H1 (cell line): ENCODE measurements around the gene ING5. TPM values are rescaled to one million over a fixed set of nuclear protein-coding genes. Genes with fewer than 3 reads are reported as not detected.

Source experiments
- CTCF ChIA-PET: fragments of 300-600 bp; sonication (Branson Sonifier 250); formaldehyde crosslinking; loops from one replicate; lab custom pipeline; 2021; ENCODE audit not compliant: partially characterized antibody; lab: Charles Lee
- POLR2A ChIA-PET: fragments of 300-600 bp; sonication (Branson Sonifier 250); formaldehyde crosslinking; loops from one replicate; lab custom pipeline; 2021; ENCODE audit warnings: inconsistent platforms; ENCODE audit not compliant: partially characterized antibody; lab: Charles Lee
- DNase-seq, 2 experiments: peaks; one replicate each; pipeline versions ENCODE4 v3.0.0 to v3.0.0-alpha.2; 2010 to 2022; ENCODE audit warnings: low spot score in 2 of 2, low read depth in 1 of 2, mixed read lengths in 1 of 2
- FAIRE-seq: peaks from 2 replicates; lab custom pipeline; 2011; peaks lifted over from hg19 to GRCh38; lab: Jason Lieb, UNC
- H2AFZ ChIP-seq: 2 replicates; pipeline ENCODE4 v1.8.1; 2012; ENCODE audit warnings: low read length, inconsistent platforms
- H2AK5ac ChIP-seq: 2 replicates; pipeline ENCODE4 v1.6.1; 2013; ENCODE audit warnings: low read depth, low read length
- H2BK120ac ChIP-seq: replicated peaks from 2 replicates; pipeline ENCODE3; 2013; ENCODE audit warnings: low read depth, low read length, inconsistent platforms
- H2BK12ac ChIP-seq: 2 replicates; pipeline ENCODE4 v1.6.1; 2013; ENCODE audit warnings: low read depth, low read length
- H2BK15ac ChIP-seq: 2 replicates; pipeline ENCODE4 v1.6.1; 2013; ENCODE audit warnings: low read length
- H2BK20ac ChIP-seq: 2 replicates; pipeline ENCODE4 v1.6.1; 2013; ENCODE audit warnings: low read length
- H2BK5ac ChIP-seq: 2 replicates; pipeline ENCODE4 v1.6.1; 2013; ENCODE audit warnings: low read depth, low read length
- H3K14ac ChIP-seq: 2 replicates; pipeline ENCODE4 v1.6.1; 2013; ENCODE audit warnings: inconsistent platforms; ENCODE audit not compliant: insufficient read length
- H3K18ac ChIP-seq: 2 replicates; pipeline ENCODE4 v1.6.1; 2013; ENCODE audit warnings: low read length; ENCODE audit errors: extremely low read depth
- H3K23ac ChIP-seq: 2 replicates; pipeline ENCODE4 v1.6.1; 2013; ENCODE audit warnings: inconsistent platforms; ENCODE audit not compliant: insufficient read length
- H3K23me2 ChIP-seq: 2 replicates; pipeline ENCODE4 v1.6.1; 2013; ENCODE audit warnings: low read depth, low read length
- H3K27ac ChIP-seq: 2 replicates; pipeline ENCODE4 v1.6.1; 2011; ENCODE audit warnings: low read depth, low read length, inconsistent platforms
- H3K27me3 ChIP-seq, 4 experiments: replicated peaks in 1 of 4; 1 replicate in 1 of 4; 2 replicates in 3 of 4; pipeline versions ENCODE4 v1.6.1 to v1.8.1; 2011 to 2013; ENCODE audit warnings: low read length in 3 of 4, mild to moderate bottlenecking in 3 of 4, inconsistent platforms in 2 of 4, mixed read lengths in 2 of 4, moderate library complexity in 1 of 4; ENCODE audit not compliant: control insufficient read depth in 3 of 4, insufficient read depth in 3 of 4; ENCODE audit errors: extremely low read depth in 1 of 4
- H3K36me3 ChIP-seq, 4 experiments: 2 replicates each; pipeline versions ENCODE4 v1.6.1 to v1.8.1; 2011 to 2013; ENCODE audit warnings: mild to moderate bottlenecking in 4 of 4, low read length in 3 of 4, moderate library complexity in 2 of 4, control low read depth in 1 of 4, inconsistent platforms in 1 of 4; ENCODE audit not compliant: insufficient read depth in 4 of 4, control insufficient read depth in 2 of 4
- H3K4ac ChIP-seq: replicated peaks from 2 replicates; pipeline ENCODE3; 2013; ENCODE audit warnings: low read length, low read depth, mixed read lengths, inconsistent platforms; ENCODE audit not compliant: insufficient read length
- H3K4me1 ChIP-seq, 4 experiments: replicated peaks in 1 of 4; 1 replicate in 1 of 4; 2 replicates in 3 of 4; pipeline versions ENCODE4 v1.6.1 to v1.8.1; 2011 to 2013; ENCODE audit warnings: low read length in 3 of 4, inconsistent platforms in 2 of 4, mixed read lengths in 1 of 4; ENCODE audit not compliant: insufficient read depth in 4 of 4, control insufficient read depth in 3 of 4
- H3K4me2 ChIP-seq, 2 experiments: 2 replicates each; pipeline versions ENCODE4 v1.6.1 to v1.8.1; 2011 to 2013; ENCODE audit warnings: low read depth in 2 of 2, low read length in 2 of 2, control low read depth in 1 of 2, inconsistent platforms in 1 of 2, mild to moderate bottlenecking in 1 of 2; ENCODE audit not compliant: insufficient read depth in 1 of 2
- H3K4me3 ChIP-seq, 4 experiments: fragments of 200-600, 300-600 bp in 1 of 4; sonication (generic), shearing (Covaris generic), sonication (Bioruptor Twin) in 1 of 4; 2 replicates each; pipeline versions ENCODE4 v1.5.1 to v1.8.1; 2011 to 2016; ENCODE audit warnings: low read length in 4 of 4, low read depth in 3 of 4, control low read depth in 2 of 4, inconsistent platforms in 2 of 4, mild to moderate bottlenecking in 2 of 4, mixed read lengths in 1 of 4, moderate library complexity in 1 of 4; ENCODE audit not compliant: insufficient read depth in 2 of 4; ENCODE audit errors: extremely low read depth in 1 of 4
- H3K56ac ChIP-seq: replicated peaks from 2 replicates; pipeline ENCODE3; 2013; ENCODE audit warnings: low read depth, mild to moderate bottlenecking, mixed read lengths, low read length, inconsistent platforms; ENCODE audit not compliant: insufficient read length
- H3K79me1 ChIP-seq: 2 replicates; pipeline ENCODE4 v1.6.1; 2013; ENCODE audit warnings: low read depth, low read length, control low read depth
- H3K79me2 ChIP-seq, 2 experiments: 2 replicates each; pipeline versions ENCODE4 v1.6.1 to v1.8.1; 2012 to 2013; ENCODE audit warnings: low read length in 2 of 2, mild to moderate bottlenecking in 2 of 2, inconsistent platforms in 1 of 2; ENCODE audit not compliant: insufficient read depth in 2 of 2, control insufficient read depth in 1 of 2
- H3K9ac ChIP-seq, 4 experiments: replicated peaks in 1 of 4; 1 replicate in 1 of 4; 2 replicates in 3 of 4; pipeline versions ENCODE4 v1.6.1 to v1.8.1; 2011 to 2013; ENCODE audit warnings: low read depth in 3 of 4, low read length in 3 of 4, control low read depth in 2 of 4, mild to moderate bottlenecking in 2 of 4, moderate library complexity in 2 of 4, inconsistent platforms in 1 of 4; ENCODE audit errors: extremely low read depth in 1 of 4
- H3K9me3 ChIP-seq, 2 experiments: 2 replicates each; pipeline versions ENCODE4 v1.6.1 to v1.8.1; 2012 to 2013; ENCODE audit warnings: mild to moderate bottlenecking in 2 of 2, moderate library complexity in 2 of 2, control low read depth in 1 of 2, inconsistent platforms in 1 of 2, low read depth in 1 of 2, low read length in 1 of 2, mixed read lengths in 1 of 2; ENCODE audit not compliant: insufficient read depth in 2 of 2
- H4K20me1 ChIP-seq, 2 experiments: replicated peaks in 1 of 2; 2 replicates each; pipeline versions ENCODE3 to v1.8.1; 2011 to 2013; ENCODE audit warnings: inconsistent platforms in 2 of 2, low read length in 2 of 2, mild to moderate bottlenecking in 1 of 2; ENCODE audit not compliant: insufficient read depth in 2 of 2, control insufficient read depth in 1 of 2
- H4K5ac ChIP-seq: 2 replicates; pipeline ENCODE4 v1.6.1; 2013; ENCODE audit warnings: low read length, low read depth, mixed read lengths, inconsistent platforms; ENCODE audit not compliant: insufficient read length
- H4K8ac ChIP-seq: 2 replicates; pipeline ENCODE4 v1.8.0; 2013; ENCODE audit warnings: mild to moderate bottlenecking, moderate library complexity, low read length, inconsistent platforms; ENCODE audit not compliant: insufficient read depth; ENCODE audit errors: extremely low read depth
- H4K91ac ChIP-seq: replicated peaks from 2 replicates; pipeline ENCODE3; 2013; ENCODE audit warnings: low read length, mixed read lengths, inconsistent platforms; ENCODE audit not compliant: insufficient read length
- ASH2L ChIP-seq: fragments of 200-600, 300-600 bp; sonication (generic); IDR thresholded peaks from one replicate; pipeline ENCODE4 v1.7.1; 2017; ENCODE audit warnings: low read length
- BCL11A ChIP-seq, 2 experiments: IDR thresholded peaks; one replicate each; pipeline ENCODE4 v1.6.1; 2011; ENCODE audit warnings: low read depth in 2 of 2, low read length in 2 of 2, mild to moderate bottlenecking in 2 of 2
- CTBP2 ChIP-seq: IDR thresholded peaks from 2 replicates; pipeline ENCODE4 v1.7.0; 2011; ENCODE audit warnings: borderline replicate concordance, mild to moderate bottlenecking, moderate library complexity, mixed read lengths, low read length; ENCODE audit not compliant: insufficient read depth, insufficient read length
- POLR2AphosphoS5 ChIP-seq: IDR thresholded peaks from 2 replicates; pipeline ENCODE4 v1.6.1; 2011; ENCODE audit warnings: low read depth, low read length
- RNF2 ChIP-seq: fragments of 200-900, 300-1000 bp; sonication (generic); IDR thresholded peaks from 2 replicates; pipeline ENCODE4 v1.7.1; 2016; ENCODE audit warnings: borderline replicate concordance, low read depth, mild to moderate bottlenecking, antibody characterized with exemption, low read length; ENCODE audit not compliant: poor library complexity, severe bottlenecking; ENCODE audit errors: missing control alignments
- TAF7 ChIP-seq: optimal IDR thresholded peaks from 2 replicates; pipeline ENCODE3; 2011; ENCODE audit warnings: low read depth, mild to moderate bottlenecking, inconsistent platforms, low read length, moderate library complexity, borderline replicate concordance
- WGBS, 2 experiments: shearing (Covaris generic) in 1 of 2; methylation state at CpG; one replicate each; pipeline versions ENCODE4 v1.1.6 to v1.1.7; 2013 to 2015; ENCODE audit warnings: low lambda C conversion rate in 2 of 2, mixed read lengths in 2 of 2, inconsistent platforms in 1 of 2, low coverage in 1 of 2, missing lambda C conversion rate in 1 of 2; ENCODE audit not compliant: insufficient replicate concordance in 2 of 2, insufficient coverage in 1 of 2, insufficient read length in 1 of 2; ENCODE audit errors: extremely low coverage in 1 of 2, missing lambda C conversion rate in 1 of 2; 5-methylcytosine and 5-hydroxymethylcytosine counted together
- polyA plus RNA-seq, 7 experiments: library from polyadenylated mRNA; depleted of rRNA in 3 of 7; stranded (reverse) in 5 of 7; unstranded in 2 of 7; fragments of >200 nt in 5 of 7; fragments of 200-250 nt in 2 of 7; gene quantifications; 1 replicate in 5 of 7; 2 replicates in 1 of 7; 4 replicates in 1 of 7; pipeline versions ENCODE4 v1.2.1 to v1.2.3, GENCODE V29; 2011 to 2013; ENCODE audit warnings: missing spikeins in 2 of 7, mixed read lengths in 2 of 7
- total RNA-seq: library from RNA; stranded (reverse); fragmentation: NEBNext Ultra II Directional; extraction: Animal tissue kit (Norgen Biotek cat#: 25700); gene quantifications from 2 replicates; pipeline ENCODE4 v1.2.1, GENCODE V29; 2021

Gene ING5
- total and polyA plus RNA-seq, 2 of the 8 experiments (the other 6 are each of a cell fraction or from before 2014, with no cell fraction given): 41.5 to 47.4 TPM

- H3K9me3 ChIP-seq: no peaks in the 10 kb centered on the region
- H3K27me3 ChIP-seq: no peaks in the 10 kb centered on the region
- H2BK5ac ChIP-seq: no peak overlapping the region
- ChIA-PET POLR2A (interaction anchor here (1.0 kb wide), 1 partner anchor 8 kb away, joined by 3 read pairs; no protein-coding TSS in a partner anchor), CTCF (interaction anchor here (2.0 kb wide), 1 partner anchor 20 kb away, joined by 5 read pairs; no protein-coding TSS in a partner anchor)
- H3K4me3 ChIP-seq: no peak overlapping the region
- no peaks in the 10 kb centered on the region for H3K4me1 ChIP-seq
- H2BK12ac ChIP-seq: no peak overlapping the region
- H2AK5ac ChIP-seq: no peak overlapping the region
- H3K14ac ChIP-seq: no peak overlapping the region
- H3K79me2 ChIP-seq: peaks cover 0 to 7% of the 10 kb centered on the region in 2 experiments; a peak in 2 of 4 replicates
- H4K8ac ChIP-seq: no peak overlapping the region
- H2AFZ ChIP-seq: no peak overlapping the region
- no peak overlapping the region for H3K56ac ChIP-seq
- 89% methylated on average over 12 of the region's 13 CpGs; no CpG with 5 or more reads in 1 of the 2 experiments for WGBS, 2 experiments
- H3K4ac ChIP-seq: no peak overlapping the region
- H3K9ac ChIP-seq: no peak overlapping the region
- H2BK15ac ChIP-seq: no peak overlapping the region
- peaks cover 8 to 57% (median 34%) of the 10 kb centered on the region in 4 experiments for H3K36me3 ChIP-seq
- no peak overlapping the region for H2BK20ac ChIP-seq
- no peak for DNase-seq
- H3K4me2 ChIP-seq: no peak overlapping the region
- no peaks in the 10 kb centered on the region for H3K23me2 ChIP-seq
- H4K20me1 ChIP-seq: peaks cover 20 to 27% of the 10 kb centered on the region in 2 experiments
- H3K79me1 ChIP-seq: no peaks in the 10 kb centered on the region; the same call in 1 of the 2 replicates
- no peak overlapping the region for H4K5ac ChIP-seq
- FAIRE-seq: no peak
- H3K23ac ChIP-seq: no peak overlapping the region
- no peak overlapping the region for H2BK120ac ChIP-seq
- no peak overlapping the region for H3K27ac ChIP-seq
- H3K18ac ChIP-seq: no peak overlapping the region
- no peak overlapping the region for H4K91ac ChIP-seq
- no peak for TF ChIP-seq RNF2
- no peak for TF ChIP-seq TAF7
- no peak for TF ChIP-seq BCL11A (IDR thresholded peaks at IDR 0.05; ENCODE audit: low read depth in 2 of 2, low read length in 2 of 2)
- no peak for TF ChIP-seq POLR2AphosphoS5
- TF ChIP-seq ASH2L: no peak
- no peak for TF ChIP-seq CTBP2
Measured at GRCh38 chr2:241656190-241656741, 45.6 kb upstream of the ING5 start.
